K562 (cell line): ENCODE measurements around the gene MXD3. TPM values are rescaled to one million over a fixed set of nuclear protein-coding genes. Genes with fewer than 3 reads are reported as not detected.

Experiments
- ATF7 ChIP-seq: fragments of 450-650 bp; IDR thresholded peaks from 2 replicates; pipeline ENCODE4 v1.7.1; 2014; ENCODE audit warnings: mild to moderate bottlenecking, moderate library complexity
- GATAD2A ChIP-seq: fragments of 450-650 bp; IDR thresholded peaks from 2 replicates; pipeline ENCODE4 v1.6.1; 2017
- HNRNPH1 ChIP-seq: fragments of 200-400 bp; formaldehyde crosslinking; optimal IDR thresholded peaks from 2 replicates; pipeline ENCODE3; 2017; ENCODE audit warnings: low read depth, mild to moderate bottlenecking, low read length, moderate library complexity
- KAT7 ChIP-seq: sonication (generic); formaldehyde crosslinking; IDR thresholded peaks from 2 replicates; pipeline ENCODE4 v1.8.0; 2022; ENCODE audit warnings: missing genetic modification reagents, mild to moderate bottlenecking, borderline replicate concordance
- MCM3 ChIP-seq: fragments of 450-650 bp; IDR thresholded peaks from 2 replicates; pipeline ENCODE4 v1.6.1; 2016
- NRF1 ChIP-seq, 2 experiments: fragments of 450-650 bp; IDR thresholded peaks in 1 of 2; conservative IDR thresholded peaks in 1 of 2; 2 replicates each; pipeline ENCODE4 v1.6.1; 2014; ENCODE audit warnings: mild to moderate bottlenecking in 2 of 2
- POLR3G ChIP-seq: IDR thresholded peaks from 2 replicates; pipeline ENCODE4 v1.6.1; 2011; ENCODE audit not compliant: insufficient read length, insufficient replicate concordance; ENCODE audit errors: extremely low read depth
- RFX1 ChIP-seq: fragments of 450-650 bp; IDR thresholded peaks from 2 replicates; pipeline ENCODE4 v1.6.1; 2016; ENCODE audit warnings: mild to moderate bottlenecking, moderate library complexity
- STAT5A ChIP-seq: IDR thresholded peaks from 2 replicates; pipeline ENCODE4 v1.6.1; 2012; ENCODE audit warnings: low read length, inconsistent platforms, borderline replicate concordance
- THRAP3 ChIP-seq: fragments of 450-650 bp; IDR thresholded peaks from 2 replicates; pipeline ENCODE4 v1.6.1; 2016; ENCODE audit warnings: mild to moderate bottlenecking, inconsistent platforms, borderline replicate concordance
- ZNF174 ChIP-seq: fragments of 250-450 bp; sonication (Bioruptor Pico); IDR thresholded peaks from 2 replicates; pipeline ENCODE4 v1.4.0; 2020; ENCODE audit warnings: mild to moderate bottlenecking
- ZNF175 ChIP-seq: fragments of 200-800 bp; sonication (Bioruptor generic); IDR thresholded peaks from 2 replicates; pipeline ENCODE4 v1.6.1; 2016; ENCODE audit warnings: low read depth, mild to moderate bottlenecking, missing genetic modification characterization, missing compliant biosample characterization
- ZNF347 ChIP-seq: fragments of 450-650 bp; formaldehyde crosslinking; IDR thresholded peaks from 2 replicates; pipeline ENCODE4 v1.4.0; 2020; ENCODE audit warnings: low read depth, mild to moderate bottlenecking, moderate library complexity
- polyA plus RNA-seq, 8 experiments: library from polyadenylated mRNA; depleted of rRNA in 4 of 8; stranded (reverse) in 5 of 8; unstranded in 3 of 8; fragments of >200 nt; fragmentation: Nextera tagmentation in 2 of 8; fragmentation: Illumina TruSeq in 1 of 8; extraction: Ambion mirVana in 2 of 8; extraction: Trizol in 1 of 8; gene quantifications; 2 replicates each; pipeline versions ENCODE4 v1.2.1 to v1.2.3, GENCODE V29; 2011 to 2014; ENCODE audit warnings: inconsistent platforms in 1 of 8, missing spikeins in 1 of 8
- total RNA-seq, 7 experiments: library from RNA; depleted of rRNA in 6 of 7; stranded (reverse); fragments of >200 nt in 6 of 7; fragmentation: Illumina TruSeq in 2 of 7; extraction: Trizol in 2 of 7; gene quantifications; 2 replicates each; pipeline versions ENCODE4 v1.2.1 to v1.2.3, GENCODE V29; 2011 to 2021; ENCODE audit warnings: low replicate concordance in 1 of 7
- TF ChIP-seq, protein P1 (sequence below): fragments of 250-450 bp; sonication (Bioruptor Pico); IDR thresholded peaks from 2 replicates; pipeline ENCODE4 v1.5.0; 2021; ENCODE audit warnings: mild to moderate bottlenecking, moderate library complexity
- TF ChIP-seq, protein P2 (sequence below): sonication (generic); formaldehyde crosslinking; IDR thresholded peaks from 2 replicates; pipeline ENCODE4 v1.8.0; 2022; ENCODE audit warnings: mild to moderate bottlenecking, low read depth, missing genetic modification reagents
- TF ChIP-seq, protein P3 (sequence below): fragments of 450-650 bp; IDR thresholded peaks from 2 replicates; pipeline ENCODE4 v1.6.1; 2016; ENCODE audit warnings: low read depth, mild to moderate bottlenecking, moderate library complexity
- TF ChIP-seq, protein P4 (sequence below): fragments of 250-450 bp; sonication (Bioruptor Pico); IDR thresholded peaks from 2 replicates; pipeline ENCODE4 v1.8.0; 2022; ENCODE audit warnings: inconsistent platforms
- TF ChIP-seq, protein P5 (sequence below): IDR thresholded peaks from 2 replicates; pipeline ENCODE4 v1.6.1; 2011; ENCODE audit warnings: borderline replicate concordance, low read depth, mild to moderate bottlenecking, moderate library complexity, low read length; ENCODE audit not compliant: insufficient read depth, poor library complexity, severe bottlenecking

MXD3 gene
- total and polyA plus RNA-seq, 9 of the 15 experiments (the other 6 are each of a cell fraction or from before 2014, with no cell fraction given) = 0.28 to 24.8 (median 4.5) TPM

DNA sequence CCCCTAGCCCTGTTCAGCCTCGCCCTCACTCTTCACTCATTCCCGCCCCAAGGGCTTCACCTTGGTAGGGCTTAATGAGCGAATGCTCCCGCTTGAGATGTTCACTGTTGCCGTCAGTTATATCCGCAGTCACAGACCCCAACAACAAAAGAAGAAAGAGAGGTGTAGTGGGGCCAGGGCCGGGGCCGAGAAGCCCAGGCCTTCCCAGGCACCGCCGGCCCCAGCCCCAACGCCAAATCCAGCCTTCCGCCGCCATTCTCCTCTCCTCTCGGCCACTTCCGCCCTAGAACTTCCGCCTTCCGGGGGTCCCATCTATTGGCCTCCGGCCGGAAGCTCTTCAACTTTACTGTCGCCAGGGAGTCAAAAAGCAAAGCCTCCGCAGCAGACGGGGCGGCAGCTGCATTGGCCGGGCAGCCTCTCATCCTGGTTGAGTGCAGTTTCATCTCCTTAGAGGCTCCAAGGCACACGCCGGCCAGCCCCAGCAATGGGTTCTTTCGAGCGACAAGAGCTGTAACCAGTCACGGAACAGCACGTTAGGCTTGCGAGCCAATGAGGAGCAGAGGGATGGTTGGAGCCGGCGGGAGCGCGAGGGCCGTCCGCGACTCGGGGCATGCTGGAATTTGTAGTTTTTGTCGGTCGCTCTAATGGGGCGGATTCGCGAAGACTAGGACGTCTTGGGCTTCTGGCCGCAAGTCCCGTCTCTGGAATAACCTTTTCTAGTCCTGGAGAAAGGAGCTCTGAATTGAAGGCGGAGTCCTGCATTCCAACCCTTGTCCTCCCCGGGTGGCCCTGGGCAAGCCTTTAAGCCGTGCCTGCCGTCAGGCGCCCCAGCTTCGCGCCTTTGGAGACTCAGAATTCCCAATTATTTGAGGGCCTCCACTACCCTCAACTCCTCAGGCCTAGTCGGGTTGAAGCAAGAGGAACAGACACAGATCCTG, 40.0 kb upstream of the MXD3 start, which contains the start of gene LMAN2 (continued):
- TF ChIP-seq, protein P1, sequence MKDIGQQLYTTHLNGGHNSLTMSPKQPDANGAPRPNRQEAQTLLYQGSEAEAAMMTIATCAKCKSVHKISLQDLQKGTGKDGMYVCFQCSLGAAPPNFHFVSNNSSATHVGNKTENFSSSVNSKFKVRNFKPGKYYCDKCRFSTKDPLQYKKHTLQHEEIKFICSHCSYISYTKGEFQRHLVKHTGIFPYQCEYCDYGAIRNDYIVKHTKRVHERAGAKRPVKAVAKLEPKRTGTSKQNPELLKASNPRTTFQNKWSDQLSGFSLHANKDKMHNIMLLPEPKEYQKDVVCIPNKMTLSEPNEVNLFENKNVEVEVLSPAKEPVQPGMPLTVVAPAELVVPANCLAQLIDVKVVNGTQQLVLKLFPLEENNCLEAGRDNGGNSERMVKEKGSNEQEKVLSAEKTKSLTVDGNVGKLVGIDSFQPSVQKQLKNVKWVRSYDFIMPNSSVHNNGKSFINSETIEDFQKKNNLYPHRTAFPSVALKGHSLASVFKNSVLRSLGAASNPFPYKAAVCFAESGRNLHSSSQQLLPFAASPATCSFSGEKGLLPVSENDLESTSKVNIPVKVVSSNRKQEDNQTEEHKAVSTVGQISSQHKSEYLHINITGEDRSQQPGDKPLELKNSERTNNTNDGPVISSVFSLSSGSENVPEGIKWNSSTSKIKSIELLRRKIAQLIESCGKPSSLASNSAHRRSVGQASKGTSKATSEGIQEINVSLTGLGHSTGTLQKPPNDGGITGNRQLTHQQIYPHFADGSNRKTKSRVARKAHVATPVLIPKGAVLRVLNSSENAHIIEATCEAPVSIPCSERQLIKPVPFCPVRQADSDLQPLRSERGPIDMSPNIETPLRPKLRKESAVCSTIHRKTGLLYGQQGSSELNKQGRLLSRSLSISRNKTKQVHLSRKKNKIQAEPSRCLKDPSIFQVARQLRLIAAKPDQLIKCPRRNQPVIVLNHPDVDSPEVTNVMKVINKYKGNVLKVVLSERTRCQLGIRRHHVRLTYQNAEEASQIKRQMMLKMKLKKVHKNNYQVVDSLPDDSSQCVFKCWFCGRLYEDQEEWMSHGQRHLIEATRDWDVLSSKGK = no peak
- TF ChIP-seq RFX1 (no peak; the same call in 1 of the 2 replicates), ZNF174 (CRISPR knock-in tag) (no peak), KAT7 (CRISPR knock-in tag) (no peak), GATAD2A (no peak), NRF1 (conservative IDR thresholded peaks at IDR 0.05 in 1 of 2, IDR thresholded peaks at IDR 0.05 in 1 of 2) (peak; percentile 59 to 66), ZNF175 (no peak), STAT5A (no peak), MCM3 (no peak), ZNF347 (no peak), THRAP3 (peak; percentile 94), POLR3G (no peak), ATF7 (peak; percentile 88), HNRNPH1 (no peak)
- TF ChIP-seq, protein P2, sequence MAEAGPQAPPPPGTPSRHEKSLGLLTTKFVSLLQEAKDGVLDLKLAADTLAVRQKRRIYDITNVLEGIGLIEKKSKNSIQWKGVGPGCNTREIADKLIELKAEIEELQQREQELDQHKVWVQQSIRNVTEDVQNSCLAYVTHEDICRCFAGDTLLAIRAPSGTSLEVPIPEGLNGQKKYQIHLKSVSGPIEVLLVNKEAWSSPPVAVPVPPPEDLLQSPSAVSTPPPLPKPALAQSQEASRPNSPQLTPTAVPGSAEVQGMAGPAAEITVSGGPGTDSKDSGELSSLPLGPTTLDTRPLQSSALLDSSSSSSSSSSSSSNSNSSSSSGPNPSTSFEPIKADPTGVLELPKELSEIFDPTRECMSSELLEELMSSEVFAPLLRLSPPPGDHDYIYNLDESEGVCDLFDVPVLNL (CRISPR knock-in tag) = no peak
- TF ChIP-seq, protein P3, sequence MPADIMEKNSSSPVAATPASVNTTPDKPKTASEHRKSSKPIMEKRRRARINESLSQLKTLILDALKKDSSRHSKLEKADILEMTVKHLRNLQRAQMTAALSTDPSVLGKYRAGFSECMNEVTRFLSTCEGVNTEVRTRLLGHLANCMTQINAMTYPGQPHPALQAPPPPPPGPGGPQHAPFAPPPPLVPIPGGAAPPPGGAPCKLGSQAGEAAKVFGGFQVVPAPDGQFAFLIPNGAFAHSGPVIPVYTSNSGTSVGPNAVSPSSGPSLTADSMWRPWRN = no peak
- TF ChIP-seq, protein P4, sequence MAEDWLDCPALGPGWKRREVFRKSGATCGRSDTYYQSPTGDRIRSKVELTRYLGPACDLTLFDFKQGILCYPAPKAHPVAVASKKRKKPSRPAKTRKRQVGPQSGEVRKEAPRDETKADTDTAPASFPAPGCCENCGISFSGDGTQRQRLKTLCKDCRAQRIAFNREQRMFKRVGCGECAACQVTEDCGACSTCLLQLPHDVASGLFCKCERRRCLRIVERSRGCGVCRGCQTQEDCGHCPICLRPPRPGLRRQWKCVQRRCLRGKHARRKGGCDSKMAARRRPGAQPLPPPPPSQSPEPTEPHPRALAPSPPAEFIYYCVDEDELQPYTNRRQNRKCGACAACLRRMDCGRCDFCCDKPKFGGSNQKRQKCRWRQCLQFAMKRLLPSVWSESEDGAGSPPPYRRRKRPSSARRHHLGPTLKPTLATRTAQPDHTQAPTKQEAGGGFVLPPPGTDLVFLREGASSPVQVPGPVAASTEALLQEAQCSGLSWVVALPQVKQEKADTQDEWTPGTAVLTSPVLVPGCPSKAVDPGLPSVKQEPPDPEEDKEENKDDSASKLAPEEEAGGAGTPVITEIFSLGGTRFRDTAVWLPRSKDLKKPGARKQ = peak; percentile 95
- TF ChIP-seq, protein P5, sequence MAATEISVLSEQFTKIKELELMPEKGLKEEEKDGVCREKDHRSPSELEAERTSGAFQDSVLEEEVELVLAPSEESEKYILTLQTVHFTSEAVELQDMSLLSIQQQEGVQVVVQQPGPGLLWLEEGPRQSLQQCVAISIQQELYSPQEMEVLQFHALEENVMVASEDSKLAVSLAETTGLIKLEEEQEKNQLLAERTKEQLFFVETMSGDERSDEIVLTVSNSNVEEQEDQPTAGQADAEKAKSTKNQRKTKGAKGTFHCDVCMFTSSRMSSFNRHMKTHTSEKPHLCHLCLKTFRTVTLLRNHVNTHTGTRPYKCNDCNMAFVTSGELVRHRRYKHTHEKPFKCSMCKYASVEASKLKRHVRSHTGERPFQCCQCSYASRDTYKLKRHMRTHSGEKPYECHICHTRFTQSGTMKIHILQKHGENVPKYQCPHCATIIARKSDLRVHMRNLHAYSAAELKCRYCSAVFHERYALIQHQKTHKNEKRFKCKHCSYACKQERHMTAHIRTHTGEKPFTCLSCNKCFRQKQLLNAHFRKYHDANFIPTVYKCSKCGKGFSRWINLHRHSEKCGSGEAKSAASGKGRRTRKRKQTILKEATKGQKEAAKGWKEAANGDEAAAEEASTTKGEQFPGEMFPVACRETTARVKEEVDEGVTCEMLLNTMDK = peak; percentile 2
